T-helper 22 cell (primary cell): ENCODE measurements around the gene TUBGCP5.
"Not testable (repeated sequence)": the region's sequence is repeated elsewhere in the genome, so short reads cannot be mapped to it uniquely, and the experiment has no call there.

Source experiments
- DNase-seq: peaks from one replicate; pipeline ENCODE4 v3.0.0-alpha.2; 2020; ENCODE audit warnings: low read depth

The TUBGCP5 gene

DNA sequence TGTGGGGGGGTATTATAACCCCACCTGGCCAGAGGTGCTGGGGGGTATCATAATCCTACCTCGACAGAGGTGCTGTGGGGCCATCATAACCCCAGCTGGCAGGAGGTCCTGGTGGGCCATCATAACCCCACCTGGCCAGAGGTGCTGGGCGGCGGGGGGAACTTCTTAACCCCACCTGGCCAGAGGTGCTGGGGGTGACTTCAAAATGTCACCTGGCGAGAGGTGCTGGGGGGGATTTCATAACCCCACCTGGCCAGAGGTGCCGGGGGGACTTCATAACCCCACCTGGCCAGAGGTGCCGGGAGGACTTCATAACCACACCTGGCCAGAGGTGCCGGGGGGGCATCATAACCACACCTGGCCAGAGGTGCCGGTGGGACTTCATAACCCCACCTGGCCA lies 2.4 kb upstream of the TUBGCP5 start:
- not testable (repeated sequence) for DNase-seq

- no peak for DNase-seq
These were observed 530 bp upstream of the TUBGCP5 start for GRCh38 chr15:23039917-23040281.

GRCh38 chr15:23038726-23039142 lies 635 bp downstream of the TUBGCP5 start:
- no peak for DNase-seq

- DNase-seq: peak; percentile 13
These were observed 3.3 kb downstream of the TUBGCP5 start for GRCh38 chr15:23035964-23036566.

DNA sequence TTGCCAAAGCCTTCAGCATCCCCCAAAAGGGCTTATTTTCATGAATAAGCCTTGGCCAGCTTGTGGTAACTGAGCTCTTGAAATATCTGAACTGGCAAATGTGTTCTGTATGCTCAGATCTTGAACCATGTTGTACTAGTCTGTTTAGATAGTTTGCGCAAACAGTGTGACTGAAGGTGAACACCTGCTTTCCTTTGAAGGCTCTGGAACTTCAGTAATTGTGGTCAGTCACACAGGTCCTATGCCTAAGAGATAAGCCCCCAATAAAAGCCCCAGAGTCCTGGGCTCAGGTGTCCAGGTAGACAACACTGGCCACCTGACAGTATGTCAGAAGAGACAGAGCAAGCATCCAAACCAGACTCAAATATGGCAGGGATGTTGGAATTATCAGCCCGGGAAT lies 5.4 kb downstream of the TUBGCP5 start:
- no peak for DNase-seq

DNA sequence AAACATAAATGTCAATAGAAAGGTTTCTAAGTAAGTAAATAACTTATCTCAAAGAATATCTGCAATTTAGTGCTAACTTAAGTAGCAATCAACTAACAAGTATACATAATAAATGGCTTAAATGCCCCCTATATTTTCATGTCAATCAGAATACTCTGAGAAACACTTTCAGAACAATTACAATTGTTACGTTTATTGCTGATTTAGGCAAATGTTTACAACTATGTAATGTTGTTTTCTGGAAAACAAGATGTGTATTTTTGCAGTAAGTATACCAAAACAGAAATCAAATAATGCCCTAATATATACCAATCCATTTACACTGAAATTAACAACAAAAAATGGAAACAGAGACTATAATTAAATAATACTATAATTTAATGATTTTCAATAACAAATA lies 13.2 kb downstream of the TUBGCP5 start:
- no peak for DNase-seq

DNA sequence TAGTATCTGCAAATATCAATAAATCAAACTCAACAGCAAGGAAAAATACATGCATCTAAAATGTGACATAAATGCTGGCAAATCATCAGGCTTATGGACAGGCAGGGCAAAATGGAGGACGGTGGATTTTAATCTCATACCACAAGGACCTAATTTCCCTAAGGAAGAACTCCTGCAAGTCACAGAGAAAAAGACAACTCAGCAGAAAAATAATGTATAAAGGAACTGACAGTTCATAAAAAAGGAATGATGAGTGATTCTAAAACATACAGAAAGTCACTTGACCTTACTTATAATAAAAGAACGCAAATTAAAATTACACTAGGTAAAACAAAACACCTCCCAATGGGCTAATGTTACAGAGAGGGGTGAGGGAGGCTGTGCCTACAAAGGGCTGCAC lies 17.2 kb downstream of the TUBGCP5 start:
- no peak for DNase-seq

DNA sequence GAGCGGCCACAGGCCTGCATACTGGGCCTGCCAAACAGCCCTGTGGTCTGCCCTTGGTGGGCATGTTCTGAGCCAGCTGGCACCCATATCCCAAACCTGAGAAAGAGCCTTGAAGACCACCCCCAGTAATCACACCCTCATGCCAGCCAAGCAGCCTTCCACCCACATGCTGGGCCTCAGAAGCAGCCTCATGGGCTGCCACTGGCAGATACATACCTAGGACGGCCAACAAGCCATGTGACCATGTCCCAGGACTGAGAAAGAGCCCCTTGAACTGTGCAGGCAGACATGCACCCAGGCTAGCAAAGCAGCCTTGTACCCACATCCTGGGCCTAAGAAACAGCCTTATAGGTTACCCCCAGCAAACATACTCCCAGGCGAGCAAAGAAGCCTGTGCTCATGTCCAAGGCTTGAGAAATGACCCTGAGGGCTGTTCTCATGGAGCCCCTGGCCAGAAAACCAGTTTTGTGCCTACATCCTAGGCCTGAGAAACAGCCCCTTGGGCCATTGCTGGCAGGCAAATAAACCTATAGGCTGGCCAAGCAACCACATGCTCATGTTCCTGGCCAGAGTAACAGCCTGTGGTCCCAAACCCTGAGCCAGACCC lies 24.9 kb downstream of the TUBGCP5 start:
- DNase-seq: no peak

- DNase-seq: no peak
These were observed 25.7 kb downstream of the TUBGCP5 start for GRCh38 chr15:23013681-23014080.

GRCh38 chr15:23012616-23013015 lies 26.8 kb downstream of the TUBGCP5 start:
- not testable (repeated sequence) for DNase-seq

- DNase-seq: no peak
These were observed 35.6 kb downstream of the TUBGCP5 start for GRCh38 chr15:23003736-23004135.

DNA sequence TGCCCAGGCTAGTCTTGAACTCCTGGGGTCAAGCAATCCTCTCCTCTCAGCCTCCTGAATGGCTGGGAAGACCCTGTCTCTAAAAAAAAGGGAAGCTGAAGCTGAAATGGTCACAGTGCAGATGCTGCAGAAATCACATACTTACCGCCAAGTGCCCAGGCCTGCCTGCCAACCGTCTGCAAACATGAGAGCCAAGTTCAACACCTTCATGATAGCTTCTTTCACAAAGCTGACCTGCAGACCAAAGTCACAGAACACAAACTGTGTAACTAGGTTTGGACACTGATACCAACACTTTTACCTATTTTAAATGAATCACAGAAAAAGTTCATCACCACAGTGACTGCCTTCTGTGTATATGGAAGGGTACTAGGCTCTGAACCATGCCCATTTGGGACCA lies 36.4 kb downstream of the TUBGCP5 start:
- no peak for DNase-seq

DNA sequence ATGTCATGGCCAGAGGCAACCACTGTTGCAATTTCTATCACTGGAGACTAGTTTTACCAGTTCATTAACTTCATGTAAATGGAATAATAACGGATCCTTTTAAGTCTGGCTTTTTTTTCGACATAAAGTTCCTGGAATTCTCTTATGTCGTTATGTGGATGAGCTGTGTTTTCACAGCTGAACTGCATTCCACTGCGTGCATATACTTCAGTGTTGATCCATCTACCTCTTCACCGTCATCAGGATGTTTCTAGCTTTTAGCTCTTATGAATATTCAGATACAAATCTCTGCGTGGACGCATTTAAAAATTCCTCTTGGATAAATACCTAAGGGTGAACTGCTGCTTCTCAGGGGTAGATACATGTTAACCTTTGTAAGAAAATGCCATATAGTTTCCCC lies 43.6 kb downstream of the TUBGCP5 start:
- DNase-seq: no peak

DNA sequence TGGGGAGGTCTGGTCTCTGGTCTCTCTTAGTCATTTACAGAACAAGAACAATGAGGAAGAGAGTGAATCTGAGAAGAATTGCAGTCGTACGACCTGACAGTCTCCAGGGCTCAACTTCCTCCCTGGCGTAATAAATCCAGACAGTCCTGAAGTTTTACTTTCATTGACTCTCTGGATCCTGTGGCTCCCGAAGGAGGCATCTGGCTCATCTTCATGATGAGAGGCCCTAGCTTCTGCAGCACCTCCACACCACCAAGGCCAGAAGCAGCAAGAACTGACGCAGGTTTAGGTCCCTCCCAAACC lies 47.4 kb downstream of the TUBGCP5 start:
- DNase-seq: no peak

DNA sequence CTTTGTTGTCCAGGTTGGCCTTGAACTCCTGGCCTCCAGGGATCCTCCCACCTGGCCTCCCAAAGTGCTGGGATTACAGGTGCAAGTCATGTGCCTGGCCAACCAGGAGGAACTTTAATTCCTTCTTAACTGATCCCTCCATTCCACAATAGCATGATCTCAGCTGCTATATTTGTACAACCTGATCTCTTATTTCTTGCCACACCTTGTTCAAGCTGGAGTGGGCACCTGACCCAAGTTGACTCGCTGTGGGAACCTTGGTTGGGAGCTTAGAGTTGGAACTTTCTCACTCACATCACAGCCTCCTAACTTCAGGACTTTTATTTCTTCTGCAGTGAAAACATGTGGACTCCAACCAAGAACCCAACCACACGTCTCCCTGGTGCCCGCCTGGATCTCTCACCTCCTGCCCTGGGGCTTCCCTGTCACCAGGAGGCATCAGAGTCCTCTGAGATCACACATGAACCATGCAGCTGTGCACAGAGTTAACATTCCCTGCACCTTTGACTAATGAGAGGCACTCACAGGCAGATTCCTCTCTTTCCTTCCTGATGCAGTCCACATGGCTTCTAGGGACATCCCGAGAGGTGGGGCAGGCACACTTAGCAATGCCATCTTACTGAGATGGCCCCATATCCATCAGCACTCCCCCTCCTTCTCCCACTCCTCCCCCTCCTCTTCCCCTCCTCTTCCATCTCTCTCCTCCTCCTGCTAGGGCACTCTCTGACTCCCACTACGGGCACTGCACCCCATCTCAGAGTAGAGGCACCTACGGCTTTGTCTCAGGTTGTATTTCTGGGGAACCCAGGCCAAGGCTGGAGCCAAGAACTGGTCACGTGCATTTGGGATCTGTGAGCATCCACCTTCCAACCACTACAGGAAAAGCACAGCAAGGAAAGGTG lies 49.5 kb downstream of the TUBGCP5 start:
- no peak for DNase-seq

- DNase-seq: no peak
These were observed 50.6 kb downstream of the TUBGCP5 start for GRCh38 chr15:22988811-22989210.

DNA sequence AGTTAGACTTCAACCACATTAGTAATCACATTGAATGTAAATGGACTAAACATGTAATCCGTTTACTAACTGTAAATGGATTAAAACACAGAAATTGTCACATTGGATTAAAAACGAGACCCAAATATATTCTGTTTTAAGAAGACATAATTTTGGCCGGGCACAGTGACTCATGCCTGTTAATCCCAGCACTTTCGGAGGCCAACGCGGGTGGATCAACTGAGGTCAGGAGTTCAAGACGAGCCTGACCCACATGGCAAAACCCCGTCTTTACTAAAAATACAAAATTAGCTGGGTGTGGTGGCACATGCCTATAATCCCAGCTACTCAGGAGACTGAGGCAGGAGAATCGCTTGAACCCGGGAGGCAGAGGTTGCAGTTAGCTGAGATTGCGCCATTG lies 57.4 kb downstream of the TUBGCP5 start:
- DNase-seq: not testable (repeated sequence)

DNA sequence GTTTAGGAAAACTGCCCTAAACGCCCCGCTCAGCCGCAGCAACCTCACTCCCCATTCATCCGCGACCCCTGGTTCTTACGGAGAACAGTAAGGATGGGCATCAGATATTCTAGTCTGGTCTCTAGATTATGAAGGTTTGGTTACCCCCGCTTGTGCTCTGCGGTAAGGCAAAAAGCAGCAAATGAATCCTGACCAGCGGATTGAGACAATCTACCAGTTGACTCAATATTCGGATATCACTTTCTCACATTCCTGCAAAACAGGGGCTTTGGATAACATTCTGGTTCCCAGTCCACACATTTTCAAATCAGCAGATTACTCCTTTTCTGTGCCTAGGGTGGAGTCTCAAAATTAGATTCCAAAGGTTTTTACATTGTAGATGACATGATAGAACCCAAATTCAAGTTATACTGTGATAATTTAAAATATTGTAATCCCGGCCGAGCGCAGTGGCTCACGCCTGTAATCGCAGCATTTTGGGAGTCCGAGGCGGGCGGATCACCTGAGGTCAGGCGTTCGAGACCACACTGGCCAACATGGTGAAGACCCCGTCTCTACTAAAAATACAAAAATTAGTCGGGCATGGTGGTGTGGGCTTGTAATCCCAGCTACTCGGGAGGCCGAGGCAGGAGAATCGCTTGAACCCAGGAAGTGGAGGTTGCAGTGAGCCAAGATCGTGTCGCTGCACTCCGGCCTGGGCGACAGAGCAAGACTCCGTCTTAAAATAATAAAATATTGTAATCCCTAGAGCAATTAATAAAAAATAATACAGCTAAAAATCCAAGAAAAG lies 58.1 kb downstream of the TUBGCP5 start:
- no peak for DNase-seq

DNA sequence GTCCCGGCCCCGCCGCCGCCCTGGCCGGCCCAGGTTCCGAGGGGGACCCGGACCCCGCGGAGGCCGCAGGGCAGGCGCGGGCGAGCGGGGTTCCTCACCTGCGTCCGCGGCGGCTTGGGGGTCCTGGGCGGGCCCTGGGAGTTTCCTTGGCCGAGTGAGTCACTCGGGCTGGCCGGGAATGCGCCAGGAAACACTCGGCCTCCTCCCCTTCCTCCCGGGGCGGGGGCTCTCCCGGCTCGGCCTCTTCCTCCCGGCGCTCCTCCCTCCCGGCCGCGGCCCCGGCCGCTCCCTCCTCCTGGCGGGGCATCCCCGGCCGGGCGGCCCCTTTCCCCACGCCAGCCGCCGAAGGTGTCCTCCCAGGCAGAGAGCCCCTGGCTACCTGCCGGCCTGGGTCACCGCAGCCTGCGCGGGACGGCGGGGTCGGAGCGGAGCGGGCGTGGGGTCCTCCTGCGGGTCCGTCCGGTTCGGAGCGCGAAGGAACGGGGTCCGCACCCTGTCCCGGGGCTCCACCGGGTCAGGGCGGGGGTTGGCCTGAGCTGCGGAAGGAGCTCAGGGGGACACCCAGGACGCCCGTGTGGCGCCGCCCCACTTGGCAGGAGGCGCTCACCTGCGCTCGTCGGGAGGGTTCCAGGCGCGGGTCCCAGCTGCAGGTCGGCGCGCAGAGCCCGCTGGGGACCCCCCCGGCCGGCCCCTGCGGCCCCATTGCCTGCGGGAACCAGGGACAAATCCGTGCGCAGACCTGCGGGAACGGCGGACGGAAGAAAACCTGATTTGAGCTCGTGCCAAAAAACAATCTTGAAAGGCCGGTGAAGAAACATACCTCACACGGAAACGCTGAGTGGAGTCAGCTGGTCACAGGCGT lies 58.9 kb downstream of the TUBGCP5 start, which contains the start of gene CYFIP1:
Gene CYFIP1, minus strand, starts transcription at position 180 of the 862 bp plus-strand sequence. CDS start 33,083 bp downstream, outside the sequence.
- DNase-seq: peak; percentile 4

DNA sequence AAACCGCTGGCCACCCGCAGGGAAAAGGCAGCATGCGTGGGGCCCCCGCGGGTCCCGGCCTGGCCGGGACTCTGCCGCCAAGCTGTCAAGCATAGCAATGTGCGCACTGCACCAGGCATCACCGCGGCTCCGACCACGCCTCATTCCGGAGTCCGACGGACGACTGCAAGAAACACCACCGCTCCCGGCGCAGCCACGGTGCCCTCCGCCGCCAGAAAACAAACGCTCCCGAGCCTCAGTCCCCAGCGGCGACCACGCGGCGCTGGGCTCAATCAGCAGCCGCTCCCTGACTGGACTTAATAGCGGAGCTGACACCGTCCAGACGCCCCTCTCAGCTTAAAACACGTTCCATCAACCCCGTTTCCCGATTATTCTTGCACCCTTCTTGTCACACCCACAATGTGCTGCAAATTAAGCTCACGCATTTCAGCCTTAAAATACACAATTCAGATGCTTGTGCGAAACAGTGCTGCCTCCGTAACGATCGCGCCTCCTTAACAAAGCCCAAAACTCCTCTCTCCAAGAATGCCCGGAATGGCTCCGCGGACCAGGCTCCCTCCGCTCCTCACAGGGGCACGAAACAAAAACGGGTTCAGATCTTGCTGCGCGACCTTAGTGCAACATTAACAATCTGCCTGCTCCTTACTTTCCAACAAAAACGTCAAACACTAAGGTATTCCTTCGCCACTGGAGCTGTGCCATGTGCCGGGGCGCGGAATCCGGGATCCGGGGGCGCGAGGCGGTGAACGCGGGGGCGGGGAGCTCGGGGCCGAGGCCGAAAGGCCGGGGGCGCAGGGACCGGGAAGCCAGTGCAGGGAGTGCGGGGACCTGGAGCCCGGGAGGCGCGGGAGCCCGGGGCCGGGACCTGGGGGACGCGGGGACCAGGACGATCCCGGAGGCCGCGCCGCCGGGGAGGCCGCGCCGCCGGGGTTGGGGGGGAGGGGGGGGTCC lies 59.9 kb downstream of the TUBGCP5 start:
- DNase-seq: no peak
